ENCODE results near the gene UBE2Q1.

GRCh38 chr1:154500533-154500932 is 57.9 kb downstream of the UBE2Q1 start:
- no peak for TF ChIP-seq CTCF (conservative IDR thresholded peaks at IDR 0.05; ENCODE audit: low read depth in 2 of 2)
- no peak for TF ChIP-seq POLR2AphosphoS5 (IDR thresholded peaks at IDR 0.05; ENCODE audit: low read depth)
- TF ChIP-seq ZNF331 (CRISPR knock-in tag; IDR thresholded peaks at IDR 0.05; ENCODE audit: low read depth), result no peak
- TF ChIP-seq CREB1 (CRISPR knock-in tag; IDR thresholded peaks at IDR 0.05; ENCODE audit: low read depth), result no peak
- TF ChIP-seq STAT1 (IDR thresholded peaks at IDR 0.05; ENCODE audit: unreplicated experiment), result no peak
- peak; percentile 34 for TF ChIP-seq EZH2 (IDR thresholded peaks at IDR 0.05; ENCODE audit: low read depth, unreplicated experiment)
- no peak for TF ChIP-seq REST (IDR thresholded peaks at IDR 0.05; ENCODE audit: unreplicated experiment)
- no peak for TF ChIP-seq JUNB (IDR thresholded peaks at IDR 0.05; ENCODE audit: unreplicated experiment)
- no peak for TF ChIP-seq ETS1 (IDR thresholded peaks at IDR 0.05)
- no peak for TF ChIP-seq EZH2phosphoT487 (IDR thresholded peaks at IDR 0.05; ENCODE audit: unreplicated experiment)
- TF ChIP-seq ZNF114 (CRISPR knock-in tag; IDR thresholded peaks at IDR 0.05), result no peak
- TF ChIP-seq NANOG (IDR thresholded peaks at IDR 0.05; ENCODE audit: borderline replicate concordance), result no peak

Measured in GM23338 (cell line).